ENCODE results near the gene ASPRV1.

The ASPRV1 gene

GRCh38 chr2:69944756-69945155, 16.7 kb downstream of the ASPRV1 start:
- in situ Hi-C loops (cut with HindIII; ENCODE audit: low sequenced_read_pairs): loop anchor here (5.0 to 25.0 kb wide), 2 partner anchors 118 to 193 kb away; no protein-coding TSS in a partner anchor

- in situ Hi-C loops (cut with HindIII; ENCODE audit: low sequenced_read_pairs): loop anchor here (25.0 kb wide), 1 partner anchor 193 kb away; no protein-coding TSS in a partner anchor
Measured at GRCh38 chr2:69943843-69944525, 17.4 kb downstream of the ASPRV1 start.

- in situ Hi-C loops (cut with HindIII; ENCODE audit: low sequenced_read_pairs): loop anchor here (25.0 kb wide), 1 partner anchor 194 kb away; no protein-coding TSS in a partner anchor
Measured at GRCh38 chr2:69943000-69943842, 18.2 kb downstream of the ASPRV1 start.

GRCh38 chr2:69940691-69941090, 20.7 kb downstream of the ASPRV1 start:
- in situ Hi-C loops (cut with HindIII; ENCODE audit: low sequenced_read_pairs): loop anchor here (25.0 kb wide), 1 partner anchor 197 kb away; no protein-coding TSS in a partner anchor

- in situ Hi-C loops (cut with HindIII; ENCODE audit: low sequenced_read_pairs): loop anchor here (5.0 to 25.0 kb wide), 2 partner anchors 63 to 198 kb away; no protein-coding TSS in a partner anchor
Measured at GRCh38 chr2:69939722-69940121, 21.7 kb downstream of the ASPRV1 start.

- in situ Hi-C loops (cut with HindIII; ENCODE audit: low sequenced_read_pairs): loop anchor here (5.0 to 25.0 kb wide), 2 partner anchors 64 to 199 kb away; no protein-coding TSS in a partner anchor
Measured at GRCh38 chr2:69937968-69938367, 23.5 kb downstream of the ASPRV1 start.

GRCh38 chr2:69936906-69937305, 24.5 kb downstream of the ASPRV1 start:
- in situ Hi-C loops (cut with HindIII; ENCODE audit: low sequenced_read_pairs): loop anchor here (5.0 to 25.0 kb wide), 2 partner anchors 65 to 200 kb away; no protein-coding TSS in a partner anchor

GRCh38 chr2:69935011-69935410, 26.4 kb downstream of the ASPRV1 start:
- in situ Hi-C loops (cut with HindIII; ENCODE audit: low sequenced_read_pairs): loop anchor here (5.0 to 25.0 kb wide), 2 partner anchors 67 to 202 kb away; no protein-coding TSS in a partner anchor

GRCh38 chr2:69934614-69934908, 26.9 kb downstream of the ASPRV1 start:
- in situ Hi-C loops (cut with HindIII; ENCODE audit: low sequenced_read_pairs): loop anchor here (25.0 kb wide), 1 partner anchor 203 kb away; no protein-coding TSS in a partner anchor

- in situ Hi-C loops (cut with HindIII; ENCODE audit: low sequenced_read_pairs): loop anchor here (25.0 kb wide), 1 partner anchor 203 kb away; no protein-coding TSS in a partner anchor
Measured at GRCh38 chr2:69933839-69934613, 27.4 kb downstream of the ASPRV1 start.

- in situ Hi-C loops (cut with HindIII; ENCODE audit: low sequenced_read_pairs): loop anchor here (25.0 kb wide), 1 partner anchor 204 kb away; no protein-coding TSS in a partner anchor
Measured at GRCh38 chr2:69933254-69933828, 28.1 kb downstream of the ASPRV1 start.

GRCh38 chr2:69932596-69932922, 28.9 kb downstream of the ASPRV1 start:
- in situ Hi-C loops (cut with HindIII; ENCODE audit: low sequenced_read_pairs): loop anchor here (25.0 kb wide), 1 partner anchor 205 kb away; no protein-coding TSS in a partner anchor

- in situ Hi-C loops (cut with HindIII; ENCODE audit: low sequenced_read_pairs): loop anchor here (25.0 kb wide), 1 partner anchor 205 kb away; no protein-coding TSS in a partner anchor
Measured at GRCh38 chr2:69931832-69932595, 29.4 kb downstream of the ASPRV1 start.

GRCh38 chr2:69926849-69927515, 34.4 kb downstream of the ASPRV1 start:
- in situ Hi-C loops (cut with HindIII; ENCODE audit: low sequenced_read_pairs): loop anchor here (25.0 kb wide), 1 partner anchor 210 kb away; no protein-coding TSS in a partner anchor

GRCh38 chr2:69923116-69923515, 38.3 kb downstream of the ASPRV1 start:
- in situ Hi-C loops (cut with HindIII; ENCODE audit: low sequenced_read_pairs): loop anchor here (5.0 kb wide), 1 partner anchor 139 kb away; no protein-coding TSS in a partner anchor

- in situ Hi-C loops (cut with HindIII; ENCODE audit: low sequenced_read_pairs): no loop called here
Measured at GRCh38 chr2:69918401-69918800, 43.0 kb downstream of the ASPRV1 start.

GRCh38 chr2:69917852-69918251, 43.6 kb downstream of the ASPRV1 start:
- in situ Hi-C loops (cut with HindIII; ENCODE audit: low sequenced_read_pairs): no loop called here

GRCh38 chr2:69916106-69916505, 45.3 kb downstream of the ASPRV1 start:
- in situ Hi-C loops (cut with HindIII; ENCODE audit: low sequenced_read_pairs): no loop called here
